ENCODE results near the gene SEC24A. TPM values are rescaled to one million over a fixed set of nuclear protein-coding genes. Genes with fewer than 3 reads are reported as not detected.
A peak's percentile ranks its signal among the peaks of the same experiment; 100 is the strongest.
"Not testable (repeated sequence)": the region's sequence is repeated elsewhere in the genome, so short reads cannot be mapped to it uniquely, and the experiment has no call there.

SEC24A gene
- 10 to 100 TPM in 3 of 4 donors, 1 to 10 TPM in 1; 9.9 to 53.0 (median 21.0) TPM for polyA plus RNA-seq
- long read RNA-seq, donor 1, full-length matches to known transcripts, result 5 of 28 reads
- long read RNA-seq, donor 1, partial matches to known transcripts, result 23 of 28 reads
- long read RNA-seq, donor 1, other reads (novel, unspliced or antisense), result 0 of 28 reads
- long read RNA-seq, donor 2, full-length matches to known transcripts, result 1 of 9 reads
- long read RNA-seq, donor 2, partial matches to known transcripts, result 8 of 9 reads
- long read RNA-seq, donor 2, other reads (novel, unspliced or antisense), result 0 of 9 reads
- long read RNA-seq, donor 3, partial matches to known transcripts, result 8 of 8 reads
- long read RNA-seq, donor 3, other reads (novel, unspliced or antisense), result 0 of 8 reads
- long read RNA-seq, donor 4, result 0 reads
- long read RNA-seq, donor 5, result 0 reads
- long read RNA-seq, donor 6, full-length matches to known transcripts, result 3 of 8 reads
- long read RNA-seq, donor 6, partial matches to known transcripts, result 5 of 8 reads
- long read RNA-seq, donor 6, other reads (novel, unspliced or antisense), result 0 of 8 reads
- long read RNA-seq, donor 7, result 0 reads
- long read RNA-seq, donor 8, result 0 reads
- long read RNA-seq, donor 9, partial matches to known transcripts, result 9 of 9 reads
- long read RNA-seq, donor 9, other reads (novel, unspliced or antisense), result 0 of 9 reads
- long read RNA-seq, donor 10, result 0 reads

DNA sequence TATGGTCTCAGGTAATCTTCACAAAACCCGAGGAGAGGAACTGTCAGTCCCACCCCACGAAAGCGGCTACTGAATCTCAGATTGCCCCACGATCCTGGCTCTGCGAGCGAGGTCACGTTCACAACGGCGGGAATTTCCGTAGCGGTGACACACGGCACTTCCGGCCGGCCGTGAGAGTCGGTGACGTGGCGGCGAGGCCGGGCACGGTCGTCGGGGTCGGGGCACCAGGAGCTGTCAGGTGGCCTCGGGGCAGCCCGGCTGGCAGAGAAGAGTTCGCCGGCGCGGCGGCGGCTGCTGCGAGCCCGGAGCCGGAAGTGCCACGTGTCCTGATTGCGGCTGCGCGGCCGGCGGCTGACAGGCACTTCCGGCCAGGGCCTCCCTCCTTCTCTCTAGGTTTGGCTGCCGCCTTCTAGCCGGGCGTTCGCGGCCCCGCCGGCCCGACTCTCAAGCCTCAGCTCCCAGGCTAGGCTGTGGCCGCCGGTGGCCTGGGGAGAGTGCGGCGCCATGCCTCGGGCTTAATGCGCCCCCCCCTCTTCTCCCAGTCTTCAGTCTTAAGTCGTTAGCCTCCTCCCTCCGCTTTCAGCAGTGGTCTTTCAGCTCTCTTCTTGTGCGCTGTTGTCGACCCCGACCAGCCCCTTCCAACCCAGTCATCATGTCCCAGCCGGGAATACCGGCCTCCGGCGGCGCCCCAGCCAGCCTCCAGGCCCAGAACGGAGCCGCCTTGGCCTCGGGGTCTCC, at the start of gene SEC24A:
Gene SEC24A, plus strand, starts transcription at position 361 of the 738 bp plus-strand sequence. Its CDS starts 292 bp downstream, at position 653.
- H3K27me3 ChIP-seq (ENCODE audit: control insufficient read depth in 3 of 3, insufficient read depth in 3 of 3, low read length in 3 of 3), result no peaks in the 10 kb centered on the region
- peaks cover 0 to 2% (median 0%) of the 10 kb centered on the region in 3 donors for H3K4me1 ChIP-seq (ENCODE audit: control insufficient read depth in 3 of 3, insufficient read depth in 2 of 3, low read depth in 1 of 3, low read length in 2 of 3)
- H3K9me3 ChIP-seq (ENCODE audit: control insufficient read depth in 2 of 2, insufficient read depth in 1 of 2, low read depth in 1 of 2, low read length in 1 of 2), result no peaks in the 10 kb centered on the region
- DNase-seq, result peak; percentile 92 to 95
- H3K27ac ChIP-seq (ENCODE audit: low read depth in 1 of 3, low read length in 2 of 3), result peak within 1 kb of the TSS; percentile 93 to 98 (median 97)
- H3K36me3 ChIP-seq (ENCODE audit: control insufficient read depth in 3 of 3, insufficient read depth in 2 of 3, low read depth in 1 of 3, low read length in 3 of 3), result peaks cover 0 to 27% (median 0%) of the 10 kb centered on the region in 3 donors
- peak within 1 kb of the TSS; percentile 92 to 100 (median 98) for H3K4me3 ChIP-seq (ENCODE audit: low read depth in 1 of 3, low read length in 3 of 3)
- FAIRE-seq, result no peak
- 0% methylated on average over 62 to 69 of the region's 69 CpGs for WGBS, 3 donors

DNA sequence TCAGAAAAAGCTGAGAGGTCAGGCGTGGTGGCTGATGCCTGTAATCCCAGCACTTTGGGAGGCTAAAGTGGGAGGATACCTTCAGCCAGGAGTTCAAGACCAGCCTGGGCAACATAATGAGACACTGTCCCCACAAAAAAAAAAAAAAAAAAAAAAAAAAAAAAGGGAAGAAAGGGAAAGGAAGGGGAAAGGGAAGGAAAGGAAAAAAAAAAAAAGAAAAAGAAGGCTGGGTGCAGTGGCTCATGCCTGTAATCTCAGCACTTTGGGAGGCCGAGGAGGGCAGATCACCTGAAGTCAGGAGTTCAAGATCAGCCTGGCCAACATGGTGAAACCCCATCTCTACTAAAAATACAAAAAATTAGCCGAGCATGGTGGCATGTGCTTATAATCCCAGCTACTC, 48.8 kb upstream of the SEC24A start:
- peaks cover 0 to 15% (median 13%) of the 10 kb centered on the region in 3 donors for H3K36me3 ChIP-seq (ENCODE audit: control insufficient read depth in 3 of 3, insufficient read depth in 2 of 3, low read depth in 1 of 3, low read length in 3 of 3)
- not testable (repeated sequence) for H3K9me3 ChIP-seq (ENCODE audit: control insufficient read depth in 2 of 2, insufficient read depth in 1 of 2, low read depth in 1 of 2, low read length in 1 of 2); H3K4me1 ChIP-seq (ENCODE audit: control insufficient read depth in 3 of 3, insufficient read depth in 2 of 3, low read depth in 1 of 3, low read length in 2 of 3); H3K27ac ChIP-seq (ENCODE audit: low read depth in 1 of 3, low read length in 2 of 3); DNase-seq; FAIRE-seq; H3K27me3 ChIP-seq (ENCODE audit: control insufficient read depth in 3 of 3, insufficient read depth in 3 of 3, low read length in 3 of 3); H3K4me3 ChIP-seq (ENCODE audit: low read depth in 1 of 3, low read length in 3 of 3)
- WGBS, 3 donors, result 95% methylated on average over 3 of the region's 3 CpGs

GRCh38 chr5:134600600-134600999, 48.0 kb upstream of the SEC24A start:
- H3K27ac ChIP-seq (ENCODE audit: low read depth in 1 of 3, low read length in 2 of 3), result no peak overlapping the region

DNA sequence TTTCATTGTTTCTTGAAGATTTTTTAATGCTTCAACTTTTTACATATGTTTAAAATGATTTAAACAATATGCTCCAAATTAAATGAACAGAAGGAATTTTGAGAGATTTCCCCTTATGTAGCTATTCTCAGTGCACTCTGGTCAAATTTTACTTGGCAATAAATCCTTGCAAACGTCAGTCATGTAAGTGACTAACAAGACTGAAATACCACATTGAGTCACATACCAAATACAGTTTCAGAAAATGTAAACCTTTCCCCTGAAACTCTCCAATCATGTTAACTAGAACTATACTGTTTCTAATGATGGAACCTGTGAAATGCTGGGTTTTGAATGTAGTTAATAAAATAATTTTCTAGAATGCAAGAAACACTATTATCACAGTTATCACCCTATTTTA, 45.5 kb upstream of the SEC24A start:
- no peak for FAIRE-seq
- no peak overlapping the region for H3K4me3 ChIP-seq (ENCODE audit: low read depth in 1 of 3, low read length in 3 of 3)
- H3K27me3 ChIP-seq (ENCODE audit: control insufficient read depth in 3 of 3, insufficient read depth in 3 of 3, low read length in 3 of 3), result no peaks in the 10 kb centered on the region
- WGBS, 3 donors, result 24 to 50% (median 26%) methylated on average over 1 of the region's 1 CpG
- no peaks in the 10 kb centered on the region for H3K9me3 ChIP-seq (ENCODE audit: control insufficient read depth in 2 of 2, insufficient read depth in 1 of 2, low read depth in 1 of 2, low read length in 1 of 2)
- H3K4me1 ChIP-seq (ENCODE audit: control insufficient read depth in 3 of 3, insufficient read depth in 2 of 3, low read depth in 1 of 3, low read length in 2 of 3), result peaks cover 0 to 5% (median 3%) of the 10 kb centered on the region in 3 donors
- peaks cover 8 to 25% (median 24%) of the 10 kb centered on the region in 3 donors for H3K36me3 ChIP-seq (ENCODE audit: control insufficient read depth in 3 of 3, insufficient read depth in 2 of 3, low read depth in 1 of 3, low read length in 3 of 3)
- no peak for DNase-seq
- H3K27ac ChIP-seq (ENCODE audit: low read depth in 1 of 3, low read length in 2 of 3), result no peak overlapping the region

More at GRCh38 chr5:134600600-134600999, 48.0 kb upstream of the SEC24A start:
- Histone ChIP-seq H3K27me3 (ENCODE audit: control insufficient read depth in 3 of 3, insufficient read depth in 3 of 3, low read length in 3 of 3) (no peaks in the 10 kb centered on the region), H3K4me3 (ENCODE audit: low read depth in 1 of 3, low read length in 3 of 3) (no peak overlapping the region), H3K36me3 (ENCODE audit: control insufficient read depth in 3 of 3, insufficient read depth in 2 of 3, low read depth in 1 of 3, low read length in 3 of 3) (peaks cover 0 to 15% (median 15%) of the 10 kb centered on the region in 3 donors), H3K9me3 (ENCODE audit: control insufficient read depth in 2 of 2, insufficient read depth in 1 of 2, low read depth in 1 of 2, low read length in 1 of 2) (no peaks in the 10 kb centered on the region), H3K4me1 (ENCODE audit: control insufficient read depth in 3 of 3, insufficient read depth in 2 of 3, low read depth in 1 of 3, low read length in 2 of 3) (no peaks in the 10 kb centered on the region)
- DNase-seq (no peak), FAIRE-seq (no peak)
- 80 to 85% (median 82%) methylated on average over 3 of the region's 3 CpGs for WGBS, 3 donors

- DNase-seq (peak in 1 of 2 donors; percentile 34), FAIRE-seq (no peak)
- Histone ChIP-seq H3K4me1 (ENCODE audit: control insufficient read depth in 3 of 3, insufficient read depth in 2 of 3, low read depth in 1 of 3, low read length in 2 of 3) (peaks cover 0 to 15% (median 5%) of the 10 kb centered on the region in 3 donors), H3K27ac (ENCODE audit: low read depth in 1 of 3, low read length in 2 of 3) (no peak overlapping the region), H3K27me3 (ENCODE audit: control insufficient read depth in 3 of 3, insufficient read depth in 3 of 3, low read length in 3 of 3) (no peaks in the 10 kb centered on the region), H3K9me3 (ENCODE audit: control insufficient read depth in 2 of 2, insufficient read depth in 1 of 2, low read depth in 1 of 2, low read length in 1 of 2) (no peaks in the 10 kb centered on the region), H3K36me3 (ENCODE audit: control insufficient read depth in 3 of 3, insufficient read depth in 2 of 3, low read depth in 1 of 3, low read length in 3 of 3) (peaks cover 8 to 28% (median 27%) of the 10 kb centered on the region in 3 donors), H3K4me3 (ENCODE audit: low read depth in 1 of 3, low read length in 3 of 3) (no peak overlapping the region)
- WGBS, 3 donors, result 13 to 32% (median 16%) methylated on average over 1 of the region's 1 CpG
Observed at GRCh38 chr5:134604908-134605307, 43.7 kb upstream of the SEC24A start.

GRCh38 chr5:134606726-134607125, 41.9 kb upstream of the SEC24A start:
- Histone ChIP-seq H3K36me3 (ENCODE audit: control insufficient read depth in 3 of 3, insufficient read depth in 2 of 3, low read depth in 1 of 3, low read length in 3 of 3) (peaks cover 16 to 33% (median 28%) of the 10 kb centered on the region in 3 donors), H3K27ac (ENCODE audit: low read depth in 1 of 3, low read length in 2 of 3) (no peak overlapping the region), H3K9me3 (ENCODE audit: control insufficient read depth in 2 of 2, insufficient read depth in 1 of 2, low read depth in 1 of 2, low read length in 1 of 2) (no peaks in the 10 kb centered on the region), H3K4me3 (ENCODE audit: low read depth in 1 of 3, low read length in 3 of 3) (no peak overlapping the region), H3K4me1 (ENCODE audit: control insufficient read depth in 3 of 3, insufficient read depth in 2 of 3, low read depth in 1 of 3, low read length in 2 of 3) (peaks cover 0 to 24% (median 5%) of the 10 kb centered on the region in 3 donors), H3K27me3 (ENCODE audit: control insufficient read depth in 3 of 3, insufficient read depth in 3 of 3, low read length in 3 of 3) (no peaks in the 10 kb centered on the region)
- 83 to 89% (median 84%) methylated on average over 5 of the region's 5 CpGs for WGBS, 3 donors
- no peak for DNase-seq
- FAIRE-seq, result no peak

- no peak for FAIRE-seq
- Histone ChIP-seq H3K4me3 (ENCODE audit: low read depth in 1 of 3, low read length in 3 of 3) (no peak overlapping the region), H3K9me3 (ENCODE audit: control insufficient read depth in 2 of 2, insufficient read depth in 1 of 2, low read depth in 1 of 2, low read length in 1 of 2) (no peaks in the 10 kb centered on the region), H3K27me3 (ENCODE audit: control insufficient read depth in 3 of 3, insufficient read depth in 3 of 3, low read length in 3 of 3) (no peaks in the 10 kb centered on the region), H3K27ac (ENCODE audit: low read depth in 1 of 3, low read length in 2 of 3) (peak overlapping the region; percentile 19 to 92 (median 56)), H3K4me1 (ENCODE audit: control insufficient read depth in 3 of 3, insufficient read depth in 2 of 3, low read depth in 1 of 3, low read length in 2 of 3) (peaks cover 0 to 24% (median 5%) of the 10 kb centered on the region in 3 donors), H3K36me3 (ENCODE audit: control insufficient read depth in 3 of 3, insufficient read depth in 2 of 3, low read depth in 1 of 3, low read length in 3 of 3) (peaks cover 16 to 29% (median 22%) of the 10 kb centered on the region in 3 donors)
- no peak for DNase-seq
- WGBS, 3 donors, result 54 to 68% (median 58%) methylated on average over 3 of the region's 3 CpGs
Observed at GRCh38 chr5:134608555-134608954, 40.0 kb upstream of the SEC24A start.

All from small intestine (tissue), 16 donors.